Epithelial cell of esophagus (primary cell): ENCODE measurements around the gene PHF1.

Experiments
- DNase-seq: peaks from one replicate; pipeline ENCODE4 v3.0.0; 2010; ENCODE audit warnings: low read depth
- H3K4me3 ChIP-seq: 2 replicates; pipeline ENCODE4 v1.5.1; 2011; ENCODE audit warnings: mild to moderate bottlenecking, low read length, control low read depth
- CTCF ChIP-seq: IDR thresholded peaks from 2 replicates; pipeline ENCODE4 v1.5.1; 2011; ENCODE audit warnings: low read depth, mild to moderate bottlenecking, low read length, control low read depth, inconsistent platforms; ENCODE audit not compliant: insufficient read depth; ENCODE audit errors: missing control alignments

The PHF1 gene

GRCh38 chr6:33455051-33455450, 44.2 kb downstream of the PHF1 start:
- TF ChIP-seq CTCF = no peak
- no peak for DNase-seq
- peak overlapping the region; percentile 95 for H3K4me3 ChIP-seq

- no peak for TF ChIP-seq CTCF
- H3K4me3 ChIP-seq = no peak overlapping the region
- no peak for DNase-seq
Measured at GRCh38 chr6:33456156-33456555, 45.3 kb downstream of the PHF1 start.

- H3K4me3 ChIP-seq = no peak overlapping the region
- TF ChIP-seq CTCF = no peak
- DNase-seq = no peak
Measured at GRCh38 chr6:33458676-33459075, 47.9 kb downstream of the PHF1 start.

GRCh38 chr6:33459226-33459625, 48.4 kb downstream of the PHF1 start:
- no peak for DNase-seq

More at GRCh38 chr6:33459226-33459625, 48.4 kb downstream of the PHF1 start:
- TF ChIP-seq CTCF = no peak
- no peak overlapping the region for H3K4me3 ChIP-seq
